ENCODE data around the gene CBX4. TPM values are rescaled to one million over a fixed set of nuclear protein-coding genes. Genes with fewer than 3 reads are reported as not detected.
A peak's percentile ranks its signal among the peaks of the same experiment; 100 is the strongest.

The CBX4 gene
- total and polyA plus RNA-seq, 2 experiments from 2014 or later, result 1.4 to 4.6 TPM

GRCh38 chr17:79829457-79829856 is 9.8 kb downstream of the CBX4 start (continued):
- no peak for TF ChIP-seq ZNF462 (CRISPR knock-in tag; IDR thresholded peaks at IDR 0.05)
- TF ChIP-seq EZH2phosphoT487 (IDR thresholded peaks at IDR 0.05; ENCODE audit: unreplicated experiment), result no peak

GRCh38 chr17:79829004-79829403 is 10.2 kb downstream of the CBX4 start:
- peaks cover 7% of the 10 kb centered on the region; the same call in 2 of the 3 replicates for H3K36me3 Mint-ChIP-seq (ENCODE audit: low read depth)
- DNase-seq (ENCODE audit: low spot score), result no peak
- TF ChIP-seq STAT1 (IDR thresholded peaks at IDR 0.05; ENCODE audit: unreplicated experiment), result no peak
- TF ChIP-seq EZH2 (IDR thresholded peaks at IDR 0.05; ENCODE audit: low read depth, unreplicated experiment), result no peak
- no peak for TF ChIP-seq ZNF462 (CRISPR knock-in tag; IDR thresholded peaks at IDR 0.05)
- no peak for TF ChIP-seq POLR2AphosphoS5 (IDR thresholded peaks at IDR 0.05; ENCODE audit: low read depth)
- TF ChIP-seq NANOG (IDR thresholded peaks at IDR 0.05; ENCODE audit: borderline replicate concordance), result no peak
- TF ChIP-seq ZNF331 (CRISPR knock-in tag; IDR thresholded peaks at IDR 0.05; ENCODE audit: low read depth), result no peak
- no peak for TF ChIP-seq CTCF (conservative IDR thresholded peaks at IDR 0.05; ENCODE audit: low read depth in 2 of 2)

More at GRCh38 chr17:79829004-79829403, 10.2 kb downstream of the CBX4 start:
- Mint-ChIP-seq H3K27me3 (ENCODE audit: insufficient read depth, low read depth, poor library complexity) (peaks cover 83% of the 10 kb centered on the region), H3K27ac (no peak overlapping the region), H3K4me3 (no peak overlapping the region), H3K9me3 (peaks cover 4% of the 10 kb centered on the region; the same call in 1 of the 3 replicates), H3K4me1 (peaks cover 31% of the 10 kb centered on the region)
- Histone ChIP-seq H3K9me2 (ENCODE audit: insufficient read depth) (no peaks in the 10 kb centered on the region), H3K4me1 (ENCODE audit: insufficient read depth) (peaks cover 32% of the 10 kb centered on the region; the same call in 1 of the 2 replicates), H3K4me2 (0 out of 2 replicates have a peak overlapping the region, but pooled peaks have one; percentile 45), H2AFZ (no peak overlapping the region), H3K27ac (ENCODE audit: low read depth) (no peak overlapping the region), H3K36me3 (ENCODE audit: insufficient read depth) (no peaks in the 10 kb centered on the region), H3K79me2 (replicated peaks; ENCODE audit: insufficient read depth) (no peaks in the 10 kb centered on the region), H4K20me1 (replicated peaks; ENCODE audit: insufficient read depth) (no peaks in the 10 kb centered on the region; the same call in 1 of the 2 replicates), H3F3A (replicated peaks; ENCODE audit: low read depth) (0 out of 2 replicates have a peak, but pooled peaks cover 20% of the 10 kb centered on the region), H3K27me3 (ENCODE audit: insufficient read depth) (peaks cover 95% of the 10 kb centered on the region), H3K4me3 (no peak overlapping the region)
- no peak for ATAC-seq

Data from GM23338 (cell line).